Heart right ventricle (tissue), 16 donors: ENCODE measurements around the gene GCNT3. TPM values are rescaled to one million over a fixed set of nuclear protein-coding genes. Genes with fewer than 3 reads are reported as not detected.

ENCODE experiments used
- ATAC-seq, 8 donors: fragments of 200-7000 bp; cut with Tn5 transposase; one replicate each; pipeline ENCODE4 v1.9.1; 2020; ENCODE audit warnings: mild to moderate bottlenecking in 8 of 8, moderate library complexity in 8 of 8, moderate number of reproducible peaks in 1 of 8
- DNase-seq, 2 donors: peaks; one replicate each; pipeline ENCODE4 v3.0.0-alpha.2; 2020
- H3K27ac ChIP-seq, 10 donors: fragments of 200-600 bp; sonication (generic) in 2 of 10; one replicate each; pipeline versions ENCODE4 v1.5.0 to v1.8.0; 2020 to 2022; ENCODE audit warnings: mild to moderate bottlenecking in 3 of 10
- H3K27me3 ChIP-seq, 7 donors: fragments of 200-600 bp; one replicate each; pipeline ENCODE4 v1.8.0; 2021 to 2022; ENCODE audit warnings: mild to moderate bottlenecking in 2 of 7
- H3K36me3 ChIP-seq, 9 donors: fragments of 200-600 bp; sonication (generic) in 1 of 9; one replicate each; pipeline versions ENCODE4 v1.5.0 to v1.8.0; 2020 to 2022; ENCODE audit warnings: mild to moderate bottlenecking in 2 of 9
- H3K4me1 ChIP-seq, 9 donors: fragments of 200-600 bp; sonication (generic) in 1 of 9; one replicate each; pipeline versions ENCODE4 v1.5.0 to v1.8.0; 2020 to 2022; ENCODE audit warnings: mild to moderate bottlenecking in 4 of 9
- H3K4me3 ChIP-seq, 10 donors: fragments of 200-600 bp; sonication (generic) in 2 of 10; one replicate each; pipeline versions ENCODE4 v1.5.0 to v1.8.0; 2020 to 2022; ENCODE audit warnings: mild to moderate bottlenecking in 7 of 10, moderate library complexity in 2 of 10
- H3K9me3 ChIP-seq, 11 donors: fragments of 200-600 bp in 10 of 11; sonication (generic) in 2 of 11; one replicate each; pipeline versions ENCODE4 v1.5.0 to v1.8.0; 2013 to 2022; ENCODE audit warnings: mild to moderate bottlenecking in 2 of 11, control low read depth in 1 of 11, moderate library complexity in 1 of 11
- WGBS, 2 donors: extraction: QIAGEN DNeasy Blood & Tissue Kit; methylation state at CpG; one replicate each; pipeline ENCODE4 v1.1.7; 2013; ENCODE audit warnings: inconsistent platforms in 1 of 2; 5-methylcytosine and 5-hydroxymethylcytosine counted together
- intact Hi-C, 10 donors: fragments of 100-400 bp; cut with DNase I; formaldehyde crosslinking; loops; one replicate each; pipeline versions ENCODE4 v1.11.1 to v1.14.2; 2022
- polyA plus RNA-seq, 2 donors: library from polyadenylated mRNA; stranded (reverse); fragments of 200-250 nt; gene quantifications; one replicate each; pipeline ENCODE4 v1.2.3, GENCODE V29; 2013
- total RNA-seq, 10 donors: library from RNA; stranded (reverse); fragmentation: NEBNext Ultra II Directional in 3 of 10; extraction: Animal tissue kit (Norgen Biotek cat#: 25700) in 3 of 10; gene quantifications; one replicate each; pipeline versions ENCODE4 v1.2.1 to v1.2.4, GENCODE V29; 2021 to 2023
- TF ChIP-seq, protein P1 (sequence below), 9 donors: fragments of 200-600 bp; sonication (generic) in 2 of 9; IDR thresholded peaks; one replicate each; pipeline versions ENCODE4 v1.5.0 to v1.8.0; 2021 to 2022; ENCODE audit warnings: antibody characterized with exemption in 9 of 9, mild to moderate bottlenecking in 5 of 9, moderate library complexity in 1 of 9
- donor health status: Arrhythmogenic right ventricular cardiomyopathy.
- donor health status: ischemic (EF 13 %, LVEDD 7.1; RV severe dilation, severe dysfunction).
- donor health status: healthy with polysubstance abuse.
- donor health status: DM: no; HTN: yes; CAD: no.
- donor health status: DM: no; HTN: no; CAD: no.
- donor health status: ischemic (EF 25% LVEDD 6.9; RV normal size, moderate dysfunction).
- donor health status: ischemic (EF 25% LVEDD 5.7; RV mildly dilated, moderate dysfunction).
- donor health status: healthy.
- donor health status: DM: yes; HTN: yes; CAD: no.
- donor health status: Ischemic cardiomyopathy.
- donor health status: ischemic (EF 35%, LVEDD 5.7; RV mildly dilated, moderate dysfunction).
- donor health status: nonischemic (EF 11% LVEDD 7.7; RV severe dilation, severe dysfunction).
- donor health status: DM: yes; HTN: yes; CAD: no.
- donor health status: PGD.
- donor health status: ischemic (EF 29% LVEDD 5.4; RV normal size, mild dysfunction).
- donor health status: nonischemic (EF 23%, LVEDD 6.1; RV moderate dilation, normal function).

Gene GCNT3
- total and polyA plus RNA-seq, 12 donors: 0.12 to 0.55 (median 0.37) TPM; not detected in 7

DNA sequence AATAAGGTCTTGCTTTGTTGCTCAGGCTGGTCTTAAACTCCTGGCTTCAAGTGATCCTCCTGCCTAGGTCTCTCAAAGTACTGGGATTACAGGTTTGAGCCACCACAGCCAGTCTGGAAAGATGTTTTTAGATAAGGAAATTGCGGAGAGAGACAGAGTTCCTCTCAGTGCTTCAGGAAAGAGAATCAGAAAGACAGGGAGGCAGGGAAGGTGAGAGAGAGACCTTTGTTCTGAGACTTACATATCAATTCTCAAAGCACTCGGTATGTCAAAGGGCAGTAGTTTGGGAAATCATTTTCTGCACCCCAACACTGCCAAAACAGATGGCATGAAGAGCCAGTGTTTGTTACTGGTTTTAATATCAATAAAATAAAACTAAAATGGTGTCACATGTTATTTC is 13.1 kb upstream of the GCNT3 start:
- no peaks in the 10 kb centered on the region for H3K27me3 ChIP-seq
- DNase-seq: no peak
- no peak overlapping the region for H3K27ac ChIP-seq
- ATAC-seq: no peak
- WGBS, 2 donors: 72 to 76% methylated on average over 2 of the region's 2 CpGs
- H3K4me3 ChIP-seq: no peak overlapping the region
- TF ChIP-seq, protein P1, sequence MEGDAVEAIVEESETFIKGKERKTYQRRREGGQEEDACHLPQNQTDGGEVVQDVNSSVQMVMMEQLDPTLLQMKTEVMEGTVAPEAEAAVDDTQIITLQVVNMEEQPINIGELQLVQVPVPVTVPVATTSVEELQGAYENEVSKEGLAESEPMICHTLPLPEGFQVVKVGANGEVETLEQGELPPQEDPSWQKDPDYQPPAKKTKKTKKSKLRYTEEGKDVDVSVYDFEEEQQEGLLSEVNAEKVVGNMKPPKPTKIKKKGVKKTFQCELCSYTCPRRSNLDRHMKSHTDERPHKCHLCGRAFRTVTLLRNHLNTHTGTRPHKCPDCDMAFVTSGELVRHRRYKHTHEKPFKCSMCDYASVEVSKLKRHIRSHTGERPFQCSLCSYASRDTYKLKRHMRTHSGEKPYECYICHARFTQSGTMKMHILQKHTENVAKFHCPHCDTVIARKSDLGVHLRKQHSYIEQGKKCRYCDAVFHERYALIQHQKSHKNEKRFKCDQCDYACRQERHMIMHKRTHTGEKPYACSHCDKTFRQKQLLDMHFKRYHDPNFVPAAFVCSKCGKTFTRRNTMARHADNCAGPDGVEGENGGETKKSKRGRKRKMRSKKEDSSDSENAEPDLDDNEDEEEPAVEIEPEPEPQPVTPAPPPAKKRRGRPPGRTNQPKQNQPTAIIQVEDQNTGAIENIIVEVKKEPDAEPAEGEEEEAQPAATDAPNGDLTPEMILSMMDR (IDR thresholded peaks at IDR 0.05): no peak
- peaks cover 0 to 23% (median 6%) of the 10 kb centered on the region in 11 donors for H3K9me3 ChIP-seq
- H3K36me3 ChIP-seq: no peaks in the 10 kb centered on the region
- H3K4me1 ChIP-seq: peaks cover 0 to 9% (median 0%) of the 10 kb centered on the region in 9 donors
- intact Hi-C loops: no loop called here

DNA sequence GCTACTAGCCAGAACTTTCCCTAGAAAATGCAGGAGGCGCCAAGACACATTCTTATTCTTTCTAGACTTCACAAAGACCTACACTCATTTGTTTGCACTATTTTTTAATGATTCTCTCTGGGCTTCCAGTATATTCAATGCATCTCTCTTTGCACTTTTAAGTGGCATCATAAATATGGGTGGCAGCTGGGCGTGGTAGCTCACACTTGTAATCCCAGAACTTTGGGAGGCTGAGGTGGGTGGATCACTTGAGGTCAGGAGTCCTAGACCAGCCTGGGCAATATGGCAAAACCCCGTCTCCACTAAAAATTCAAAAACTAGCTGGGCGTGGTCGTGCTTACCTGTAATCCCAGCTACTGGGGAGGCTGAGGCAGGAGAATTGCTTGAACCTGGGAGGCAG is 5.6 kb upstream of the GCNT3 start:
- intact Hi-C loops: no loop called here
- H3K27me3 ChIP-seq: peaks cover 0 to 8% (median 0%) of the 10 kb centered on the region in 7 donors
- 82 to 93% methylated on average over 5 of the region's 5 CpGs for WGBS, 2 donors
- DNase-seq (no peak), ATAC-seq (no peak)
- H3K4me3 ChIP-seq: no peak overlapping the region
- peaks cover 0 to 30% (median 6%) of the 10 kb centered on the region in 11 donors for H3K9me3 ChIP-seq
- no peaks in the 10 kb centered on the region for H3K4me1 ChIP-seq
- no peak overlapping the region for H3K27ac ChIP-seq
- TF ChIP-seq, protein P1 (IDR thresholded peaks at IDR 0.05): no peak
- H3K36me3 ChIP-seq: no peaks in the 10 kb centered on the region

DNA sequence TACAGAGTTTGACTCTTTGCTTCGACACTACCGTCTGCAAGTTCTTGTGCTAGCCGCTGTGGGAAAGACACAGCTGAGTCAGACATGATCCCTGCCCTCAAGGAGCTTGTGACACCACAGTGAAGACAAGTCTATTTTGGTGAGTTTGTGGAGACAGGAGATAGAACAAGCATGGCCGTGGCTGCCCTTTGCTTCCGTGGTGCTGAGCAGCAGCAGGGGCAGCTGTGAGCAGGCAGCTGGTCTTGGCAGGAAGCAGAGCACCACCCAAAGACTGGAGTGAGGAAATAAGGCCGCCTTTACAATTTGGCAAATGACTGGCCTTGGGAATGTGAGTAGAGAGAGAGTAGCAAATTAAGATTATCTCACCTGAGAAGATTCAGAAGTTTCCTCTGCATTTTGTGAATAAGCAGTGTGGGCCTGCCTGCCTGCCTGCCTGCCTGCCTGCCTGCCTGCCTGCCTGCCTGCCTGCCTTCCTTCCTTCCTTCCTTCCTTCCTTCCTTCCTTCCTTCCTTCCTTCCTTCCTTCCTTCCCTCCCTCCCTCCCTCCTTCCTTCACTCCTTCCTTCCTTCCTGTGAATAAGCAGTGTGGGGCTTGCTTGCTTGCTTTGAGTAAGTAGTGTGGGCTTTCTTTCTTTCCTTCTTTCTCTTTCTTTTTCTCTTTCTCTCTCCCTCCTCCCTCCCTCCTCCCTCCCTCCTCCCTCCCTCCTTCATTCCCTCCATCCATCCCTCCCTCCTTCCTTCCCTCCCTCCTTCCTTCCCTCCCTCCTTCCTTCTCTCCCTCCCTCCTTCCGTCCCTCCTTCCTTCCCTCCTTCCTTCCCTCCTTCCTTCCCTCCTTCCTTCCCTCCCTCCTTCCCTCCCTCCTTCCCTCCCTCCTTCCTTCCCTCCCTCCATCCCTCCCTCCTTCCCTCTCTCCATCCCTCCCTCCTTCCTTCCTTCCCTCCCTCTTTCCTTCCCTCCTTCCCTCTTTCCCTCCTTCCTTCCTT is 1.6 kb upstream of the GCNT3 start:
- Histone ChIP-seq H3K9me3 (no peaks in the 10 kb centered on the region), H3K27ac (no peak overlapping the region), H3K4me1 (no peaks in the 10 kb centered on the region), H3K4me3 (no peak overlapping the region), H3K27me3 (peaks cover 0 to 16% (median under 1%) of the 10 kb centered on the region in 7 donors), H3K36me3 (no peaks in the 10 kb centered on the region)
- no peak for DNase-seq
- TF ChIP-seq, protein P1 (IDR thresholded peaks at IDR 0.05): no peak
- intact Hi-C loops: loop anchor here in 1 of 10 donors (10.0 kb wide), 1 partner anchor 75 kb away; no protein-coding TSS in a partner anchor
- ATAC-seq: no peak
- 69 to 77% methylated on average over 6 to 7 of the region's 7 CpGs for WGBS, 2 donors

DNA sequence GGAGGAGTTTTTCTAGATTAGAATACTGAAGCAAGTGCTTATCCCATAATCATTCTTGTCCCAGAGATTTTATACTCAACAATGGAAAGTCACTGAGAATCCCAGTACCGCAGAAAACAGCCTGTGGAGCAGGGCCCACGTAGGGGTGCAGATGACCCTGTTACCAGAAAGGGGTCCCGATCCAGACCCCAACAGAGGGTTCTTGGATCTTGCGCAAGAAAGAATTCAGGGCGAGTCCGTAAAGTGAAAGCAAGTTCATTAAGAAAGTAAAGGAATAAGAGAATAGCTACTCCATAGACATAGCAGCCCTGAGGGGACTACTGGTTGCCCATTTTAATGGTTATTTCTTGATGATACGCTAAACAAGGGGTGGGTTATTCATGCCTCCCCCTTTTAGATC is 2.6 kb downstream of the GCNT3 start:
- ATAC-seq: no peak
- WGBS, 2 donors: 95 to 96% methylated on average over 7 of the region's 7 CpGs

More for the DNA sequence above, 2.6 kb downstream of the GCNT3 start:
- H3K27ac ChIP-seq: no peak overlapping the region
- no peak overlapping the region for H3K4me3 ChIP-seq
- TF ChIP-seq, protein P1 (IDR thresholded peaks at IDR 0.05): no peak
- H3K27me3 ChIP-seq: peaks cover 4 to 22% (median 15%) of the 10 kb centered on the region in 7 donors
- intact Hi-C loops: loop anchor here in 1 of 10 donors (10.0 kb wide), 1 partner anchor 79 kb away; no protein-coding TSS in a partner anchor
- H3K36me3 ChIP-seq: no peaks in the 10 kb centered on the region
- no peak for DNase-seq
- no peaks in the 10 kb centered on the region for H3K9me3 ChIP-seq
- H3K4me1 ChIP-seq: no peaks in the 10 kb centered on the region
